HEK293T (cell line): ENCODE measurements around the gene RIMBP2.

Experiments
- CTCF ChIA-PET: fragments of 350-600 bp; formaldehyde crosslinking; extraction: SDS; loops from one replicate; lab custom pipeline; 2021; ENCODE audit warnings: antibody characterized with exemption, inconsistent platforms; lab: Yijun Ruan, JAX
- POLR2A ChIA-PET: fragments of 350-600 bp; formaldehyde crosslinking; extraction: SDS; loops from one replicate; lab custom pipeline; 2020; ENCODE audit warnings: antibody characterized with exemption, inconsistent platforms; lab: Yijun Ruan, JAX
- DNase-seq: peaks from one replicate; pipeline ENCODE4 v3.0.0; 2012; ENCODE audit warnings: mixed read lengths; ENCODE audit errors: extremely low spot score
- ARNT ChIP-seq: fragments of 450-650 bp; IDR thresholded peaks from 2 replicates; pipeline ENCODE4 v1.6.1; 2017; ENCODE audit warnings: mild to moderate bottlenecking
- BHLHE40 ChIP-seq: fragments of 450-650 bp; IDR thresholded peaks from 2 replicates; pipeline ENCODE4 v1.6.1; 2016; ENCODE audit warnings: mild to moderate bottlenecking, moderate library complexity, borderline replicate concordance
- CTBP1 ChIP-seq: fragments of 450-650 bp; IDR thresholded peaks from 2 replicates; pipeline ENCODE4 v1.6.1; 2016; ENCODE audit warnings: borderline replicate concordance
- ELF4 ChIP-seq: fragments of 450-650 bp; IDR thresholded peaks from 2 replicates; pipeline ENCODE4 v1.6.1; 2017; ENCODE audit warnings: antibody characterized with exemption
- FOXA1 ChIP-seq: fragments of 450-650 bp; IDR thresholded peaks from 2 replicates; pipeline ENCODE4 v1.6.1; 2016; ENCODE audit warnings: mild to moderate bottlenecking
- FOXK2 ChIP-seq: fragments of 450-650 bp; IDR thresholded peaks from 2 replicates; pipeline ENCODE4 v1.6.1; 2016; ENCODE audit warnings: mild to moderate bottlenecking
- FOXM1 ChIP-seq: fragments of 450-650 bp; IDR thresholded peaks from 2 replicates; pipeline ENCODE4 v1.6.1; 2017; ENCODE audit warnings: mild to moderate bottlenecking, borderline replicate concordance
- HDGF ChIP-seq: fragments of 450-650 bp; IDR thresholded peaks from 2 replicates; pipeline ENCODE4 v1.6.1; 2017; ENCODE audit warnings: antibody characterized with exemption, borderline replicate concordance
- L3MBTL2 ChIP-seq: fragments of 450-650 bp; conservative IDR thresholded peaks from 2 replicates; pipeline ENCODE4 v1.6.1; 2016; ENCODE audit warnings: mild to moderate bottlenecking
- LEF1 ChIP-seq: fragments of 450-650 bp; IDR thresholded peaks from 2 replicates; pipeline ENCODE4 v1.6.1; 2017; ENCODE audit warnings: mild to moderate bottlenecking, borderline replicate concordance
- NFRKB ChIP-seq: fragments of 450-650 bp; IDR thresholded peaks from 2 replicates; pipeline ENCODE4 v1.6.1; 2016; ENCODE audit warnings: mild to moderate bottlenecking, moderate library complexity
- PKNOX1 ChIP-seq: fragments of 450-650 bp; IDR thresholded peaks from 2 replicates; pipeline ENCODE4 v1.6.1; 2016
- SP1 ChIP-seq: fragments of 450-650 bp; IDR thresholded peaks from 2 replicates; pipeline ENCODE4 v1.6.1; 2017
- SUZ12 ChIP-seq: fragments of 450-650 bp; IDR thresholded peaks from 2 replicates; pipeline ENCODE4 v1.6.1; 2016; ENCODE audit warnings: mild to moderate bottlenecking
- TARDBP ChIP-seq: fragments of 450-650 bp; IDR thresholded peaks from 2 replicates; pipeline ENCODE4 v1.6.1; 2016
- ZNF384 ChIP-seq: fragments of 450-650 bp; IDR thresholded peaks from 2 replicates; pipeline ENCODE4 v1.6.1; 2016

RIMBP2 gene

GRCh38 chr12:130706311-130706710 is 9.8 kb downstream of the RIMBP2 start:
- ChIA-PET CTCF (no interaction called here), POLR2A (no interaction called here)
- no peak for DNase-seq
- TF ChIP-seq L3MBTL2 (no peak), PKNOX1 (no peak), CTBP1 (no peak), ARNT (no peak), NFRKB (no peak), LEF1 (no peak), SUZ12 (no peak), ZNF384 (no peak), BHLHE40 (no peak), ELF4 (no peak), FOXA1 (no peak), TARDBP (no peak), SP1 (no peak), HDGF (no peak), FOXM1 (no peak), FOXK2 (no peak)

GRCh38 chr12:130705178-130705822 is 10.8 kb downstream of the RIMBP2 start:
- CTCF ChIA-PET = no interaction called here
- DNase-seq = no peak
- POLR2A ChIA-PET = no interaction called here
- no peak for TF ChIP-seq NFRKB

- POLR2A ChIA-PET = interaction anchor here (0.7 kb wide), 1 partner anchor 20 kb away, joined by 3 read pairs; no protein-coding TSS in a partner anchor
- DNase-seq = no peak
- CTCF ChIA-PET = no interaction called here
- no peak for TF ChIP-seq FOXA1
- TF ChIP-seq LEF1 = no peak
- TF ChIP-seq FOXK2 = no peak
- no peak for TF ChIP-seq L3MBTL2
- no peak for TF ChIP-seq TARDBP
- no peak for TF ChIP-seq FOXM1
- no peak for TF ChIP-seq HDGF
- no peak for TF ChIP-seq ARNT
- no peak for TF ChIP-seq SUZ12
- no peak for TF ChIP-seq ZNF384
- TF ChIP-seq NFRKB = no peak
- TF ChIP-seq SP1 = no peak
- TF ChIP-seq ELF4 = no peak
- TF ChIP-seq BHLHE40 = no peak
- TF ChIP-seq PKNOX1 = no peak
- no peak for TF ChIP-seq CTBP1
Observed at GRCh38 chr12:130704606-130705005, 11.5 kb downstream of the RIMBP2 start.

GRCh38 chr12:130703733-130704375 is 12.2 kb downstream of the RIMBP2 start:
- POLR2A ChIA-PET = interaction anchor here (0.7 kb wide), 1 partner anchor 19 kb away, joined by 3 read pairs; no protein-coding TSS in a partner anchor
- CTCF ChIA-PET = interaction anchor here (0.6 kb wide), 1 partner anchor 270 kb away, joined by 3 read pairs; no protein-coding TSS in a partner anchor
- DNase-seq = no peak
- TF ChIP-seq SP1 (no peak), L3MBTL2 (no peak), ARNT (no peak), NFRKB (no peak), CTBP1 (no peak), ELF4 (no peak), SUZ12 (no peak), ZNF384 (no peak), PKNOX1 (no peak), FOXK2 (no peak), TARDBP (no peak), LEF1 (no peak)

- CTCF ChIA-PET = interaction anchor here (0.6 kb wide), 1 partner anchor 270 kb away, joined by 3 read pairs; no protein-coding TSS in a partner anchor
Observed at GRCh38 chr12:130702966-130703732, 12.9 kb downstream of the RIMBP2 start.

GRCh38 chr12:130701402-130701744 is 14.7 kb downstream of the RIMBP2 start:
- ChIA-PET CTCF (no interaction called here), POLR2A (no interaction called here)
- DNase-seq = no peak
- no peak for TF ChIP-seq LEF1

More at GRCh38 chr12:130702966-130703732, 12.9 kb downstream of the RIMBP2 start:
- no peak for TF ChIP-seq FOXA1
- TF ChIP-seq ZNF384 = no peak
- POLR2A ChIA-PET = no interaction called here
- DNase-seq = no peak
